Ectodermal cell (in vitro differentiated cells): ENCODE results near the gene HIVEP2.

Experiments
- H3K27ac ChIP-seq: 2 replicates; pipeline ENCODE4 v1.7.0; 2013; ENCODE audit warnings: mild to moderate bottlenecking, low read depth, low read length; ENCODE audit not compliant: insufficient read depth, poor library complexity, severe bottlenecking
- H3K27me3 ChIP-seq: 2 replicates; pipeline ENCODE4 v1.7.0; 2013; ENCODE audit warnings: mild to moderate bottlenecking, low read length; ENCODE audit not compliant: insufficient read depth, control insufficient read depth, poor library complexity, severe bottlenecking
- H3K36me3 ChIP-seq: one replicate; pipeline ENCODE4 v1.7.0; 2013; ENCODE audit warnings: low read length; ENCODE audit not compliant: control insufficient read depth, insufficient read depth
- H3K4me1 ChIP-seq: one replicate; pipeline ENCODE4 v1.7.0; 2013; ENCODE audit warnings: low read length; ENCODE audit not compliant: control insufficient read depth, insufficient read depth
- H3K4me3 ChIP-seq: 2 replicates; pipeline ENCODE4 v1.7.0; 2013; ENCODE audit warnings: low read depth, low read length, control low read depth; ENCODE audit not compliant: insufficient read depth
- H3K9me3 ChIP-seq: 2 replicates; pipeline ENCODE4 v1.7.0; 2013; ENCODE audit warnings: mild to moderate bottlenecking, low read length, moderate library complexity; ENCODE audit not compliant: control insufficient read depth
- WGBS, 2 experiments: methylation state at CpG; one replicate each; pipeline ENCODE4 v1.1.7; 2013; ENCODE audit warnings: missing lambda C conversion rate in 2 of 2; 5-methylcytosine and 5-hydroxymethylcytosine counted together

The HIVEP2 gene

GRCh38 chr6:142705054-142705453 lies 239.9 kb downstream of the HIVEP2 start:
- Histone ChIP-seq H3K36me3 (no peaks in the 10 kb centered on the region), H3K27ac (no peak overlapping the region), H3K27me3 (no peaks in the 10 kb centered on the region), H3K4me1 (no peaks in the 10 kb centered on the region), H3K9me3 (no peaks in the 10 kb centered on the region), H3K4me3 (no peak overlapping the region)
- 95 to 96% methylated on average over 3 of the region's 3 CpGs for WGBS, 2 experiments

- Histone ChIP-seq H3K4me1 (no peaks in the 10 kb centered on the region), H3K4me3 (no peak overlapping the region), H3K27ac (no peak overlapping the region), H3K9me3 (no peaks in the 10 kb centered on the region), H3K27me3 (no peaks in the 10 kb centered on the region), H3K36me3 (no peaks in the 10 kb centered on the region)
- 49 to 53% methylated on average over 12 of the region's 12 CpGs for WGBS, 2 experiments
Observed at GRCh38 chr6:142702501-142703460, 242.2 kb downstream of the HIVEP2 start.
